Measurements from ENCODE around the gene PNPLA8.
"Not testable (repeated sequence)": the region's sequence is repeated elsewhere in the genome, so short reads cannot be mapped to it uniquely, and the experiment has no call there.

The PNPLA8 gene

GRCh38 chr7:108467391-108467790, 58.5 kb downstream of the PNPLA8 start:
- DNase-seq (ENCODE audit: low read depth) = no peak

- DNase-seq (ENCODE audit: low read depth) = not testable (repeated sequence)
These were observed 59.6 kb downstream of the PNPLA8 start for GRCh38 chr7:108466322-108466721.

- no peak for DNase-seq (ENCODE audit: low read depth)
These were observed 61.2 kb downstream of the PNPLA8 start for GRCh38 chr7:108464743-108465142.

GRCh38 chr7:108463613-108464012, 62.3 kb downstream of the PNPLA8 start:
- no peak for DNase-seq (ENCODE audit: low read depth)

GRCh38 chr7:108461840-108462239, 64.1 kb downstream of the PNPLA8 start:
- no peak for DNase-seq (ENCODE audit: low read depth)

- no peak for DNase-seq (ENCODE audit: low read depth)
These were observed 65.0 kb downstream of the PNPLA8 start for GRCh38 chr7:108460964-108461363.

- no peak for DNase-seq (ENCODE audit: low read depth)
These were observed 65.9 kb downstream of the PNPLA8 start for GRCh38 chr7:108459922-108460551.

- no peak for DNase-seq (ENCODE audit: low read depth)
These were observed 68.1 kb downstream of the PNPLA8 start for GRCh38 chr7:108457871-108458270.

GRCh38 chr7:108456845-108457540, 68.9 kb downstream of the PNPLA8 start:
- DNase-seq (ENCODE audit: low read depth) = no peak

- no peak for DNase-seq (ENCODE audit: low read depth)
These were observed 69.8 kb downstream of the PNPLA8 start, which contains the start of gene NRCAM for GRCh38 chr7:108455998-108456677. TSS of gene NRCAM (minus strand) at chr7:108456436. CDS start at chr7:108240064, 216,372 bp downstream.

- no peak for DNase-seq (ENCODE audit: low read depth)
These were observed 70.4 kb downstream of the PNPLA8 start for GRCh38 chr7:108455551-108455997.

GRCh38 chr7:108454674-108455550, 71.0 kb downstream of the PNPLA8 start:
- DNase-seq (ENCODE audit: low read depth) = no peak

- no peak for DNase-seq (ENCODE audit: low read depth)
These were observed 71.6 kb downstream of the PNPLA8 start for GRCh38 chr7:108454317-108454673.

GRCh38 chr7:108453320-108453719, 72.6 kb downstream of the PNPLA8 start:
- DNase-seq (ENCODE audit: low read depth) = no peak

- no peak for DNase-seq (ENCODE audit: low read depth)
These were observed 73.2 kb downstream of the PNPLA8 start for GRCh38 chr7:108452707-108453106.

- no peak for DNase-seq (ENCODE audit: low read depth)
These were observed 74.6 kb downstream of the PNPLA8 start for GRCh38 chr7:108451296-108451848.

- no peak for DNase-seq (ENCODE audit: low read depth)
These were observed 75.8 kb downstream of the PNPLA8 start for GRCh38 chr7:108450160-108450559.

- DNase-seq (ENCODE audit: low read depth) = no peak
These were observed 76.4 kb downstream of the PNPLA8 start for GRCh38 chr7:108449521-108449920.

GRCh38 chr7:108448584-108449505, 77.1 kb downstream of the PNPLA8 start:
- no peak for DNase-seq (ENCODE audit: low read depth)

- DNase-seq (ENCODE audit: low read depth) = no peak
These were observed 83.8 kb downstream of the PNPLA8 start for GRCh38 chr7:108442039-108442568.
